GM19025 (cell line): ENCODE measurements around the gene MTSS2.
"Not testable (repeated sequence)": the region's sequence is repeated elsewhere in the genome, so short reads cannot be mapped to it uniquely, and the experiment has no call there.

ENCODE experiments used
- ATAC-seq: cut with Tn5 transposase; IDR thresholded peaks from one replicate; pipeline ENCODE4 v1.9.1; 2021; ENCODE audit warnings: mild to moderate bottlenecking, low read depth, moderate library complexity; ENCODE audit not compliant: unreplicated experiment

MTSS2 gene

DNA sequence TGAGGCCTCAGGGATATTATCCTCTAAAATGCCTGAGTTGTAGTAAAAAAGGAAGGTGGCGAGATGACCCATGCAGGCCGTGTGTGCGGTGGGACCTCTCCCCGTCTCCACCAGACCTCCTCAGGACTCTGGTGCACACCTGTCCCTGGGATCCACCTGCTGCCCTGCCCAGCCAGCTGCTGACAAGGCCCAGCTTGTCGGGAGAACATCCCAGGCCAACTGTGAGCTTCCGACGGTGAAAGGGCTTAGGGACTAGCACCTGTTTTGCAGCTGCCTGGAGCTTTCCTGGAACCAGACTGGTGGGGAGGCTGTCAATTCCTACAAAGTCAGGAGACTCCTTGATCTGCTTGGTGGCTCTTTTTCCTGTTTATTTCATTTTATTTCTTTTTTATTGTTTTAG is 27.9 kb downstream of the MTSS2 start:
- no peak for ATAC-seq

DNA sequence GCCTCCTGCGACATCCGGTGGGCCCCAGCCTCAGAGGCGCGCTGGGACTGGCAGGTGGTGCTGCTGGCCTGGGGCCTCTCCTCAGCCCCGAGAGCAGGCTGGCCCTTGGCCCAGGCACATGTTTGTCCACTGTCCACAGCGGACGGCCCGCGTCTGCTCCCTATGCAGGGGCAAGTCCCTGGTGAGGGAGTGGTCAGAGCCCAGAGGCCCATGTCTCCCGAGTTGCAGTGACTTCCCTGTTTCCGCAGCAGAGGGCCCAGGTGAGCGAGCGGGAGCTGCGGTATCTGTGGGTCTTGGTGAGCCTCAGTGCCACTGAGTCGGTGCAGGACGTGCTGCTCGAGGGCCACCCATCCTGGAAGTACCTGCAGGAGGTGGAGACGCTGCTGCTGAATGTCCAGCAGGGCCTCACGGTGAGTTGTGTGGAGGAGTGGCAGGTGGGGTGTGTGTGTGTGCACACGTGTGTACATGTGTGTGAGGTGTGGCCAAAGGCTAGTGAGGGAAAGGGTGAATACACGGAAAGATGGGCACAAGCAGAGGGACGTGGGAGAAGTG is 29.1 kb downstream of the MTSS2 start:
- ATAC-seq = no peak

DNA sequence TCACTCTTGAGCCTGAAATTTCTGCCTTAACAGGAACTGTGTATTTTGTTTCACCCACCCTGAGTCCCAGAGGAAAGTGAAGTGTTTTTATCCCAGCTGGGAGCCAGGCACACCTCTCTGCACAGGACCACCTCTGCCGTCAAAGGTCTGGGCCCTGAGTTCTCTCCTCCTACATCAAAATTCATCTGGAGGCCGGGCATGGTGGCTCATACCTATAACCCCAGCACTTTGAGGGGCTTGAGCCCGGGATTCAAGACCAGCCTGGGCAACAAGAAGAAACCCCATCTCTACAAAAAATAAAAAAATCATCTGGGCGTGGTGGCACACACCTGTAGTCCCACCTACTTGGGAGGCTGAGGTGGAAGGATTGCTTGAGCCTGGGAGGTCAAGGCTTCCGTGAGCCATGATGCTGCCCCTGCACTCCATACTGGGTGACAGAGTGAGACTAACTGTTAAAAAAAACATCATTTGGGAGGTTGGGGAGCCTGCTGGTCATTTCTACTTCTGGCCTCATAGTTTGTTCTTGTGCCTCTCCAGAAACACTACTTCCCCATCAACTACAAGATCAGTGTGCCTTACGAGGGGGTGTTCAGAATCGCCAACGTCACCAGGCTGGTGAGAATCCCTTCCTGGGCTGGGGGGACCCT is 29.7 kb downstream of the MTSS2 start:
- no peak for ATAC-seq

DNA sequence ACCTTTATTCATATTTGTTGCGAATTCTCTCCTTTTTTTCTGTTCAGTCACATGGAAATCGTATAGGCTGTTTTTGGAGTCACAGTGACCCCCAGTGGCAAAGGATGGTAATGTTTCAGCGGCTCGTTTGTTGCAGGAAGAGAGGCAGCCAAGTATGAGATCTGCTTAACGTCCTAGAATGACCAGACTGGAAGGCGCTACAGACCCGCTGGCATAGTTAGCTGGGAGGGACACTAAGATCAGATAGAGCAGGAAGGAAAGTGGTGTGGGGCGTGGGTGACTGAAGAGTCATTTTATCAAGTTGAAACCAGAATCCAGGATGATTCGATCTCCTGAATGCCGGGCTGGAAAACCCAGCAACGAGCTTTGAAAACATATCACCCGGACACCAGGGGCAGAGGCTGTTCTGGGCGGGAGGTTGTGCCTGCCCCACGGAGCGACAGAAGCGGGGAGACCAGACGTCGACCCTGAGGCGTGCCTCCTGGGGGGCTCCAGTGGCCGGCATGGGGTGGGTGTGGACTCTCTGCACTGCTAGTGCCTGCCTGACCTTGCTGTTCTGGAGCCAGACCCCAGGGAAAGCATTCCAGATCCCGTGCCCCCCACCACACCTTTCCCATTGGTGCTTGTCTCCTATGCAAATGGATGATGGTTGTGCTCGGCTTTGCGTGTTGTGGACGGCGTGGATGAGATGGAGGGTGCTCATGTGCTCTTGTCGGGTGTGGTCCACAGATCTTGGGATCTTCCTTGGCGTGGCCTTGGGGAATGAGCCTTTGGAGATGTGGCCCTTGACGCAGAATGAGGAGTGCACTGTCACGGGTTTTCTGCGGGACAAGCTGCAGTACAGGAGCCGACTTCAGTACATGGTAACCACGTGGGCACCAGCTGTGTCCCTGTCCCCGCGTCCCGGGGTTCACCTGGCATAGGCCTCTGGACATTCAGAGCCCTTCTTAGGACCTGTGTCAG is 31.8 kb downstream of the MTSS2 start:
- no peak for ATAC-seq

DNA sequence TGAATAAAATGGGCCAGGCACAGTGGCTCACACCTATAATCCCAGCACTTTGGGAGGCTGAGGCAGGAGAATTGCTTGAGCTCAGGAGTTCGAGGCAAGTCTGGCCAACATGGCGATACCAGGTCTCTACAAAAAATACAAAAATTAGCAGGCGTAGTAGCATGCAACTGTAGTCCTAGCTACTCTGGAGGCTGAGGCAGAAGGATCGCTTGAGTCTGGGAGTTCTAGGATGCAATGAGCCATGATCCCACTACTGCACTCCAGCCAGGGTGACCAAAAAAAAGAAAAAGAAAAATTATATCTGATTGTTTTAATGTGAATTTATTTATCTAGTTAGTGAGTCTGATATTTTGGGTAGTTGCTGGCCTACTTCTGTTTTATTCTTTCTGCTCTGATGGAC is 32.4 kb downstream of the MTSS2 start:
- ATAC-seq = no peak

DNA sequence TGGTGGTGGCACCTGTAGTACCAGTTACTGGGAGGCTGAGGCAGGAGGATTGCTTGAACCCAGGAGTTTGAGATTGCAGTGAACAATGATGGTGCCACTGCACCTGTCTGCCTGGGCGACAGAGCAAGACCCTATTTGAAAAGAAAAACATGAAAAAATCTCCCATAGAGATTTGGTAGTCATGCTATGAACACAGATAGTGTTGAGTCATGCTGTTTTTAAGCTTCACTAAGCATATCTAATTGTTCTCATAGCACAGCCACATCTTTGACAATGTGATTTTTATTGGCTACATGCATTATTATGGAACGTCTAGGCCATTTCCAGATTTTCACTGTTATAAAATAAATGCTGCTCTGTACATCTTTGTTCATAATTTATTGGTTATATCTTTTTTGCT is 33.5 kb downstream of the MTSS2 start:
- no peak for ATAC-seq

DNA sequence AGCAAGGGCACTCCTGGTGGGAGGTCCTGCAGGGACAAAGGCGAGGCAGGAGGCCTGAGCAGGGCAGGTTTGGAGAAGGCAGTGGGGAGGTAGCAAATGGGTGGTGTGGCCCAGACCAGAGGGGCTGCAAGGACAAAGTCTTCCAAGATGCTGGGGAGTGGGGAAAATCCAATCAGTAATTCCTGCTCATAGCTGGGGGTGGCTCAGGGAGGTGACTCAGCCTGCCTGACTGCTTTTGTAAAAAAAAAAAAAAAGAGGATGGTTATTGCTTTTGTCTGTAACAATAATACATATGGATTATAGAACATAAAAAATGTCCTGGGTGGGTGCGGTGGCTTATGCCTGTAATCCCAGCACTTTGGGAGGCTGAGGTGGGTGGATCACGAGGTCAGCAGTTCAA is 34.3 kb downstream of the MTSS2 start:
- ATAC-seq = no peak

DNA sequence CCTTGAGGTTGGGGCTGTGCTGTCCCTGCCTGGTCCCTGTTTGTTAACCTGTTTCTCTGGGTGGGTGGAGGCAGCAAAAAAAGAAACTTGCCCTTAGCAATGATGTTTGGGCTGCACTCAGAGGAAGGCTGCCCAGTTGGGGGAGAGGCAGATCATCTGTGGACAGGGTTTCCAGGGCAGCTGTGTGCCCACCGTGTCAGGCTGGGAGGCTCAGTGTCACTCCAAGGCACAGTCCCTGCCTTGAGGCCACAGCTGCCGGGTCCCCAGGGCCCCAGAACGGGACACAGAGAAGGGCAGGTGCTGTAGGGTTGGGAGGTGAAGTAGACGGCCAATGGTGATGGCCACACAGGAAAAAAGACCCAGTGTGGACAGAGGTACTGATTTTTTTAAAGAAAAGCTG is 35.6 kb downstream of the MTSS2 start:
- no peak for ATAC-seq

DNA sequence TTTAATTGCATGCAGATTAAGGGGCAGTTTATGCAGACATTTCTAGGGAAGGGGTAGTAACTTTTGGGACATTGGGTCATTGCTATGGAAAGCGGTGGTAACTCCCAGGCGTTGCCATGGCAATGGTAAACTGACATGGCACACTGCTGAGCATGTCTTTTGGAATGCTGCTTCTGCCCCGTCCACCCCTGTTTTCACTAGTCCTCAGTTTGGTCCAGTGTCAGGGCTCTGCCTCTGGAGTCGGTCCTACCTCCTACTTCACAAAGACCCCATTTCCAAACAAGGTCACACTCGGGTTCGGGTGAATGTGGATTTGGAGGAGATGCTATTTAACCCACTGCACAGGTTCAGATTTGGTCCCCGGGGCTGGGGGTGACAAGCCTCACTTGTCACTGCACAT is 36.6 kb downstream of the MTSS2 start:
- ATAC-seq = no peak

DNA sequence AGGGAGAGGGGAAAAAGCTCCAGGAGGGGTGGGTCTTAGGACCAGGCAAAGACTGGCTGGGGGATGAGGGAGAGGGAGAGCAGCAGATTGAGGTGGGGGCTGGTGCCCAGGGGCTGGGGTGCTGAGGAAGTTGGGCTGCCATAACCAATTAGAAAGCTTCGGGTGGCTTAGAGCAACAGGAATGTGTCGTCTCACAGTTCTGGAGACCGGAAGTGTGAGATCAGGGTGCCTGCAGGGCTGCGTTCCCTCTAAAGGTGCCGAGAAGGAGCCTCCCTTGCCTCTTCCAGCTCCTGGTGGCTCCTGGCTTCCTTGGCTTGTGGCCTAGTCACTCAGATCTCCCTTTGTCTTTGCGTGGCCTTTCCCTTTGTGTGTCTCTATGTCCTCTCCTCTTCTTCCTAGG is 37.2 kb downstream of the MTSS2 start:
- ATAC-seq = no peak

DNA sequence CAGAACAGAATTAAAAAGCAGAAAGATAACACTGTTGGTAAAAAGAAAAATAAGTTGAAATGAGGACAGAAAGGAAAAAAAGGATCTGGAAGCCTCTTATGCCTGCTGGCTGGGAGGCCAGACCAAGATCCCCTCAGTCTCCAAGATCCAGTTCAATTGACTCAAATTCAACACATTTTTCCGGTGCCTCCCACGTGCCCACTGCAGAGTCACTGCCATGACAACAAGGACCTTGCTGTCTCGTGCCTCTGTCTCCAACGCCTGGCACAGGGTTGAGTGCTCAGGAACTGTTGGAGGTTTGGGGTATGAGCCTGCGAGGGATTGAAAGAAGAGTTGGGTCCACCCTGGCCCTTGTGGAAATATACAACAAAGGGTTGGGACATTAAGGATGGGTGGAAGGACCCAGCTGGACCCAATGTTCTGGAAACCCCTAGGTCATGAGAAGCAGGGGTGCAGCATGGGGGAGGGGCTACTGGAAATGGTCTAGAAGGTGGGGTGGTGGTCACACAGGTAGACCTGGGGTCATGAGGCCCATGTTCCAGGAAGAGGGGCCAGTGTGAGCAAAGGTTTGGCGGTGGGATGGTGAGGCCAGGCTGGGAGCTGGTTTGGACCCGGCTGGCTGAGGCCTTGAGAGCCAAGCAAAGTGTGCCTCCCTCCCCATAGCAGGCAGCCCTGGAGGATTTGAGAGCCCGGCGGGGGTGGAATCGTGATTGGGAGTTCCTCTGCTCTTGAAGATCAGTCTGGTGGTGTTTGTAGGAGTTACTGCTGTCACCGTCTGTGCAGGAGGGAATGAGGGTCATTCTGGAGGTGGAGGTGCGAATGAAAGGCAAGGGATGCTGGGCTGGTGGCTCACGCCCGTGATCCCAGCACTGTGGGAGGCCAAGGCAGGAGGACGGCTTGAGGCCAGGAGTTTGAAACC is 38.2 kb downstream of the MTSS2 start:
- no peak for ATAC-seq

DNA sequence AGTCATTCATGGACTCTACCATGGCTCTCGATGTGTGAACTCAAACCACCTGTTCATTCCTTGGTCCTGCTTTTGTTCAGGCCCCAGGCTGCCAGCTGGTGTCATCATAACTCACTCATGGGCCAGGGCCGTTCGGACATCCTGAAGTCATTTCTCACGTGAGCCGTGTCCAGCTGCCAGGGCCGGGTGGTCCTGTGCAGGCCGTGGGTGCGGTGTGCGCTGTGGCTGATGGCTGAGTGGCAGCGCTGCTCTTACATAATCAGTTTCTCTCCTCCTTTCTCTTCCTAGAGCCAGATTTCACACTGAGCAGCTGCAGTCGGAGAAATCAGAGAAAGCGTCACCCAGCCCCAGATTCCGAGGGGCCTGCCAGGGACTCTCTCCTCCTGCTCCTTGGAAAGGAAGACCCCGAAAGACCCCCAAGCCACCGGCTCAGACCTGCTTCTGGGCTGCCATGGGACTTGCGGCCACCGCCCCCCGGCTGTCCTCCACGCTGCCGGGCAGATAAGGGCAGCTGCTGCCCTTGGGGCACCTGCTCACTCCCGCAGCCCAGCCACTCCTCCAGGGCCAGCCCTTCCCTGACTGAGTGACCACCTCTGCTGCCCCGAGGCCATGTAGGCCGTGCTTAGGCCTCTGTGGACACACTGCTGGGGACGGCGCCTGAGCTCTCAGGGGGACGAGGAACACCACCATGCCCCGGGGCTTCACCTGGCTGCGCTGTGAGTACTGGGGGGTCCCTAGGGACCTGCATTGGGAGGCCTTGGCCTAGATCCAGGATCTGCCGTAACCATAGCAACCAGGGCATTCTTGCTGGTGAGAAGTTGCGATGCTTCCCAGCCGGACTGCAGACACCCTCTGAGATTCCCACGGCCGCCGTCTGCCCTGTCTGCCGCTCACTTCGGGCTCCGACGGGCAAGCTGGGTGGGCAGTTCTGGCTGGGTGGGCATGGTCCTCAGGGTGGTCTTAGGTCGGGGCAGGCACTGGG is 39.3 kb downstream of the MTSS2 start, which contains the start of gene IL34:
Gene IL34 (plus strand): TSS at position 300 of the 982 bp plus-strand sequence. CDS start 389 bp downstream, at position 689.
- no peak for ATAC-seq

DNA sequence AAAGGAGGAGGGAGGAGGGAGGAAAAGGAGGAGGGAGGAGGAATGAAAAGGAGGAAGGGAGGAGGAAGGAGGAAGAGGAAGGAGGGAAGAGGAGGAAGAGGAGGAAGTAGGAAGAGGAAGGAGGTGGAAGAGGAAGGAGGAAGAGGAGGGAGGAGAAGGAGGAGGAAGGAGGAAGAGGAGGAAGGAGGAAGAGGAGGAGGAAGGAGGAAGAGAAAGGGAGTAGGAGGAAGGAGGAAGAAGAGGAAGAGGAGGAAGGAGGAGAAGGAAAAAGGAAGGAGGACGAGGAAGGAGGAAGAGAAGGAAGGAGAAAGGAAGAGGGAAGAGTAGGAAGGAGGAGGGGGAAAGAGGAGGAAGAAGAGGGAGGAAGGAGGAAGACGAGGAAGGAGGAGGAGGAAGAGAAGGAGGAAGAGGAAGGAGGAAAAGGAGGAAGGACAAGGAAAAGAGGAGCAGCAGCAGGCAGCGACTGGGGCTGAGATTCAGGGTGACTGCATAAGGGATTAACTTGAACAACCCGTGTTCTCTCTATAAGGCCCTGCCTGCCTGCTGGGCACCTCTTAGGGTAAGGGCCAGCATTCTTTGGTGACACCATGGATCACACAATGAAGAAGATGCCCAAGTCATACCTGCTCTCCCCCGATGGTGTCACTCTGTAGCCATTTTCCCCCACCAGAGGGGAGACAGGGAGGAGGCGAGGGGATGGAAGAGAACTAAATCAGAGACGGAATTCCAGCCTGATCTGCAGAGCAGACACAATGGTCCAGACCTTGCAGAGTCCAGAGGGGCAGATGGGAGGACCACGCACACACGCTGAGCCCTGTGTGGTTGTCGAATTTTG is 40.9 kb downstream of the MTSS2 start:
- no peak for ATAC-seq

DNA sequence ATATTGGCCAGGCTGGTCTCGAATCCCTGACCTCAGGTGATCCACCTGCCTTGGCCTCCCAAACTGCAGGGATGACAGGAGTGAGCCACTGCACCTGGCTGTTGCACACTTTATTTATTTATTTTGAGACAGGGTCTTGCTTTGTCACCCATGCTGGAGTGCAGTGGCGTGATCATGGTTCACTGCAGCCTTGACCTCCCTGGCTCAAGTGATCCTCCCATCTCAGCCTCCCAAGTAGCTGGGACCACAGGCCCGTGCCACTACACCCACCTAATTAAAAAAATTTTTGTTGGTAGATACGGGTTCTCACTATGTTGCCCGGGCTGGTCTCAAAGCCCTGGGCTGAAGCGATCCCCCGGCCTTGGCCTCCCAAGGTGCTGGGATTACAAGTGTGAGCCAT is 42.6 kb downstream of the MTSS2 start:
- not testable (repeated sequence) for ATAC-seq

DNA sequence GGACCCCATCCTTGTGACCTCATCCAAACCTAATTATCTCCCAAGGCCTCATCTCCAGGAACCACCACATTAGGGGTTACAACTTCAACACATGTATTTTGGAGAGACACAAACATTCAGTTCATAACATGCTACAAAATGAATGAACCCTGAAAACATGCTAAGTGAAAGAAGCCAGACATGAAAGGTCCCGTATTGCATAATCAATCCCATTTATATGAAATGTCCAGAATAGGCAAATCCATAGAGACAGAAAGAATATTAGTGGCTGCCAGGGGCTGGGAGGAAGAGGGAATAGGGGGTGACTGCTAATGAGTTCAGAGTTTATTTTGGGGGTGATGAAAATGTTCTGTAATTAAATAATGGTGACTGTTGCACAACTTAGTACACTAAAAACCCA is 43.2 kb downstream of the MTSS2 start:
- ATAC-seq = no peak

DNA sequence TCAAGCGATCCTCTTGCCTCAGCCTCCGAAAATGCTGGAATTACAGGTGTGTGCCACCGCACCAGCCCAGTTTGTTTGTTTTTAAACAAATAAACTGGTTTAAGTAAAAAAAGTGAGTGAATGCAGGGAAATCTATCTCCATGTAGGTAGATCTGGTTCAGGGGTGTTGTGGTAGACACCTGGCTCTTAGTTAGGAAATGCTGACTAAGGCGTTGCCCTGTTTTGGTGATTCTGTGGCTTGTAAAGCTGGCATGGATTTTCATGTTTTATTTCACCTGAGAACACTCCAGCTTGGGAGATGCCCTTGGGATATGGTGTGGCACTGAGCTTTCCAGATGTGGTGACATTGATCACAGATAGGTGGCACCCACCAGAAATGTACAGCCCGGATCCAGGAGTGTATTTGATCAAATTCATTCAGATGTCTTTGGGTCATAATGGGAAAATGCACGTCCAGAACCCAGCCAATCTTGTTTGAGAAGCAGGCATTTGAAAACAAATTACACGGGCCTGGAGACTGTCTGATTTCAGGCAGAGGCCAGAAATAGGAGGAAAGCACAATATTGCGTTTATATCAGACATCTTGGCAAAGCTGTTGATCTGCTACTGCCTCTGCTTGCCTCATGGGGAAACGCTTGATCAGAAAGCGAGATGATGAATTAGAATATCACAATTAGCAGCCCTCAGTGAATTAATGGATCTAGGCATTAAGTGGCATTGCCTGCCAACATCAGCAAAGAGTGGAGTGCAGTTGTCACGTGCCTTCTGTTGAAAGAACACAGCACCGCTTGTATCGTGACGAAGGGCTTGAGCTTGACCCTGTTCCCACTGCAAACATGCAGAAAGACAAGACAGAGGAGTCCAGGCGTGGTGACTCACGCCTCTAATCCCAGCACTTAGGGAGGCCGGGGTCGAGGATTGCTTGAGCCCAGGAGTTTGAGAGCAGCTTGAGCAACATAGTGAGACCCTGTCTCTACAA is 46.8 kb downstream of the MTSS2 start:
- ATAC-seq = no peak
